ENCODE data around the gene RBMS1. TPM values are rescaled to one million over a fixed set of nuclear protein-coding genes. Genes with fewer than 3 reads are reported as not detected.
A peak's percentile ranks its signal among the peaks of the same experiment; 100 is the strongest.

Gene RBMS1
- total and polyA plus RNA-seq, 2 of the 4 experiments (the other 2 are of a cell fraction) = 43.5 to 64.9 TPM

DNA sequence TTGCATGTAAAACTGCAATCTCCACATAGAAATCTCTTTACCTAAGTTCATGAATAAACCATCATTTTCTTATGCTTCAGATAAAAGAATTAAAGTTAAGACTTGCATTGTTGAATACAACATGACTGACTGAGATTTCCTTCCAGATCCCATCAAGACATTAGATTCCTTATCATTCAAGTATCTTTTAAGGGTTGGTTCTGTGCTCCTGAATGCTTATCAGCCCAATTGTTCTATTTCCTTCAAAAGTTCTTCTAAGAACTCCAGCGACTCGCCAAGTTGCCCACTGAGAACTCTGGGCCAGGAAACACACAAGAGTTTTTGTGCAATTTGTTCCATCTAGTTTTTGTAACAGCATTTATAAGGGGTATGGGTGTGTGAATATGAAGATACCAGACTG, 120.3 kb downstream of the RBMS1 start:
- Histone ChIP-seq H2BK20ac (ENCODE audit: low read depth, low read length) (no peak overlapping the region), H3K56ac (ENCODE audit: extremely low read depth, insufficient read depth, low read length) (no peak overlapping the region), H3K14ac (replicated peaks; ENCODE audit: low read depth, low read length) (no peak overlapping the region), H2BK120ac (ENCODE audit: low read depth, low read length) (no peak overlapping the region), H2BK5ac (ENCODE audit: low read depth, low read length, poor library complexity, severe bottlenecking) (peak overlapping the region; percentile 13), H3K9ac (ENCODE audit: low read depth, low read length) (no peak overlapping the region), H3K4me1 (ENCODE audit: control insufficient read depth, insufficient read depth, low read length) (peaks cover 46% of the 10 kb centered on the region), H2AK9ac (replicated peaks; ENCODE audit: low read depth, low read length, poor library complexity) (no peak overlapping the region), H2AFZ (replicated peaks; ENCODE audit: low read length, poor library complexity) (no peak overlapping the region), H2BK15ac (ENCODE audit: low read depth, low read length) (no peak overlapping the region), H3K4ac (ENCODE audit: low read depth, low read length) (no peak overlapping the region), H4K20me1 (ENCODE audit: insufficient read depth, low read length) (peaks cover 82% of the 10 kb centered on the region), H3K18ac (ENCODE audit: low read depth, low read length) (no peak overlapping the region), H4K8ac (ENCODE audit: low read depth in 2 of 2, low read length in 2 of 2) (0 out of 4 replicates have a peak overlapping the region, but pooled peaks of 1 of the 2 experiments have one; percentile 19), H2AK5ac (ENCODE audit: low read depth, low read length) (no peak overlapping the region), H3K4me2 (ENCODE audit: low read depth, low read length) (peak overlapping the region; percentile 50; the same call in 1 of the 2 replicates), H3K9me1 (ENCODE audit: insufficient read depth, low read length) (peaks cover 37% of the 10 kb centered on the region), H3K23ac (ENCODE audit: low read depth, low read length) (no peak overlapping the region), H3K9me3 (ENCODE audit: control insufficient read depth, insufficient read depth, low read length) (no peaks in the 10 kb centered on the region), H3K4me3 (ENCODE audit: insufficient read depth, low read depth, low read length) (no peak overlapping the region), H3K79me1 (ENCODE audit: low read depth in 1 of 2, low read length in 2 of 2) (peaks cover 9 to 77% of the 10 kb centered on the region in 2 experiments; a peak in 3 of 4 replicates), H3K27me3 (ENCODE audit: control insufficient read depth, insufficient read depth, low read length) (no peaks in the 10 kb centered on the region), H3K27ac (ENCODE audit: insufficient read depth, low read length) (no peak overlapping the region), H4K91ac (ENCODE audit: insufficient read depth, low read depth, low read length) (no peak overlapping the region), H3K36me3 (ENCODE audit: control insufficient read depth, insufficient read depth, low read length) (no peaks in the 10 kb centered on the region), H4K5ac (ENCODE audit: low read depth, low read length) (no peak overlapping the region; the same call in 1 of the 2 replicates)
- dilution Hi-C loops (cut with HindIII; ENCODE audit: low sequenced_read_pairs, unreplicated experiment) (no loop called here), in situ Hi-C loops (cut with MboI; ENCODE audit: low sequenced_read_pairs) (no loop called here), intact Hi-C loops (cut with micrococcal nuclease) (no loop called here)
- no TSS peak for BruUV-seq (replicated peaks)
- ChIA-PET POLR2A (ENCODE audit: unreplicated experiment) (no interaction called here), CTCF (interaction anchor here (0.9 kb wide), 1 partner anchor 10 kb away, joined by 4 read pairs; no protein-coding TSS in a partner anchor)
- TF ChIP-seq CHD1 (IDR thresholded peaks at IDR 0.05; ENCODE audit: low read depth, low read length) = no peak
- TF ChIP-seq FOS (IDR thresholded peaks at IDR 0.05; ENCODE audit: low read depth, low read length) = no peak
- TF ChIP-seq, protein P1, sequence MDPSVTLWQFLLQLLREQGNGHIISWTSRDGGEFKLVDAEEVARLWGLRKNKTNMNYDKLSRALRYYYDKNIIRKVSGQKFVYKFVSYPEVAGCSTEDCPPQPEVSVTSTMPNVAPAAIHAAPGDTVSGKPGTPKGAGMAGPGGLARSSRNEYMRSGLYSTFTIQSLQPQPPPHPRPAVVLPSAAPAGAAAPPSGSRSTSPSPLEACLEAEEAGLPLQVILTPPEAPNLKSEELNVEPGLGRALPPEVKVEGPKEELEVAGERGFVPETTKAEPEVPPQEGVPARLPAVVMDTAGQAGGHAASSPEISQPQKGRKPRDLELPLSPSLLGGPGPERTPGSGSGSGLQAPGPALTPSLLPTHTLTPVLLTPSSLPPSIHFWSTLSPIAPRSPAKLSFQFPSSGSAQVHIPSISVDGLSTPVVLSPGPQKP (IDR thresholded peaks at IDR 0.05; ENCODE audit: borderline replicate concordance, low read depth, low read length) = no peak
- TF ChIP-seq, protein P2, sequence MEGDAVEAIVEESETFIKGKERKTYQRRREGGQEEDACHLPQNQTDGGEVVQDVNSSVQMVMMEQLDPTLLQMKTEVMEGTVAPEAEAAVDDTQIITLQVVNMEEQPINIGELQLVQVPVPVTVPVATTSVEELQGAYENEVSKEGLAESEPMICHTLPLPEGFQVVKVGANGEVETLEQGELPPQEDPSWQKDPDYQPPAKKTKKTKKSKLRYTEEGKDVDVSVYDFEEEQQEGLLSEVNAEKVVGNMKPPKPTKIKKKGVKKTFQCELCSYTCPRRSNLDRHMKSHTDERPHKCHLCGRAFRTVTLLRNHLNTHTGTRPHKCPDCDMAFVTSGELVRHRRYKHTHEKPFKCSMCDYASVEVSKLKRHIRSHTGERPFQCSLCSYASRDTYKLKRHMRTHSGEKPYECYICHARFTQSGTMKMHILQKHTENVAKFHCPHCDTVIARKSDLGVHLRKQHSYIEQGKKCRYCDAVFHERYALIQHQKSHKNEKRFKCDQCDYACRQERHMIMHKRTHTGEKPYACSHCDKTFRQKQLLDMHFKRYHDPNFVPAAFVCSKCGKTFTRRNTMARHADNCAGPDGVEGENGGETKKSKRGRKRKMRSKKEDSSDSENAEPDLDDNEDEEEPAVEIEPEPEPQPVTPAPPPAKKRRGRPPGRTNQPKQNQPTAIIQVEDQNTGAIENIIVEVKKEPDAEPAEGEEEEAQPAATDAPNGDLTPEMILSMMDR (conservative IDR thresholded peaks at IDR 0.05; ENCODE audit: low read depth, low read length) = no peak
- DNase-seq (no peak), ATAC-seq (ENCODE audit: low read depth) (no peak)
- WGBS, 2 experiments (ENCODE audit: extremely low coverage in 2 of 2, insufficient read length in 1 of 2) = no CpG with 5 or more reads among the region's 2 CpGs

All from IMR-90 (cell line).